ENCODE data around the gene KANK2.

Gene KANK2

GRCh38 chr19:11197291-11198174 is at the start of gene KANK2:
KANK2 (minus strand) TSS chr19:11197545; CDS start chr19:11194511, 3,034 bp downstream.
- peak; percentile 62 for DNase-seq (ENCODE audit: low spot score)

- DNase-seq (ENCODE audit: low spot score) = no peak
These were observed 49.6 kb upstream of the KANK2 start for GRCh38 chr19:11246941-11247340.

- no peak for DNase-seq (ENCODE audit: low spot score)
These were observed 47.7 kb upstream of the KANK2 start for GRCh38 chr19:11244846-11245589.

- DNase-seq (ENCODE audit: low spot score) = no peak
These were observed 46.4 kb upstream of the KANK2 start for GRCh38 chr19:11243798-11244169.

GRCh38 chr19:11242864-11243797 is 45.8 kb upstream of the KANK2 start:
- peak; percentile 72 for DNase-seq (ENCODE audit: low spot score)

- no peak for DNase-seq (ENCODE audit: low spot score)
These were observed 44.7 kb upstream of the KANK2 start for GRCh38 chr19:11242025-11242424.

GRCh38 chr19:11240008-11240444 is 42.7 kb upstream of the KANK2 start:
- DNase-seq (ENCODE audit: low spot score) = no peak

- DNase-seq (ENCODE audit: low spot score) = no peak
These were observed 42.1 kb upstream of the KANK2 start, which contains the start of gene ANGPTL8 for GRCh38 chr19:11239377-11240000. ANGPTL8 (plus strand) TSS chr19:11239619; CDS start chr19:11239638, 19 bp downstream.

- DNase-seq (ENCODE audit: low spot score) = no peak
These were observed 41.5 kb upstream of the KANK2 start for GRCh38 chr19:11238781-11239376.

- no peak for DNase-seq (ENCODE audit: low spot score)
These were observed 40.7 kb upstream of the KANK2 start for GRCh38 chr19:11238041-11238440.

- DNase-seq (ENCODE audit: low spot score) = no peak
These were observed 40.0 kb upstream of the KANK2 start for GRCh38 chr19:11237321-11237720.

GRCh38 chr19:11236324-11237301 is 39.3 kb upstream of the KANK2 start:
- DNase-seq (ENCODE audit: low spot score) = no peak

GRCh38 chr19:11234486-11235075 is 37.2 kb upstream of the KANK2 start:
- no peak for DNase-seq (ENCODE audit: low spot score)

- no peak for DNase-seq (ENCODE audit: low spot score)
These were observed 35.7 kb upstream of the KANK2 start for GRCh38 chr19:11233073-11233472.

- no peak for DNase-seq (ENCODE audit: low spot score)
These were observed 35.2 kb upstream of the KANK2 start for GRCh38 chr19:11232555-11232954.

GRCh38 chr19:11230621-11231386 is 33.5 kb upstream of the KANK2 start:
- no peak for DNase-seq (ENCODE audit: low spot score)

- DNase-seq (ENCODE audit: low spot score) = no peak
These were observed 30.0 kb upstream of the KANK2 start for GRCh38 chr19:11227195-11227886.

- no peak for DNase-seq (ENCODE audit: low spot score)
These were observed 29.4 kb upstream of the KANK2 start for GRCh38 chr19:11226716-11227166.

Data from CD4-positive, alpha-beta T cell treated with Interleukin-6 at 100 ng/mL for 8 hours (primary cell).